Epithelial cell of proximal tubule (primary cell): Measurements from ENCODE around the gene LMOD1. TPM values are rescaled to one million over a fixed set of nuclear protein-coding genes. Genes with fewer than 3 reads are reported as not detected.

Experiments
- DNase-seq: peaks from one replicate; pipeline ENCODE4 v3.0.0-alpha.2; 2011; ENCODE audit warnings: low read depth
- H3K4me3 ChIP-seq: 2 replicates; pipeline ENCODE4 v1.5.1; 2011; ENCODE audit warnings: low read depth, mild to moderate bottlenecking, low read length
- CTCF ChIP-seq: conservative IDR thresholded peaks from 2 replicates; pipeline ENCODE4 v1.5.1; 2012; ENCODE audit warnings: low read depth, mild to moderate bottlenecking, low read length
- total RNA-seq: library from RNA; depleted of rRNA; stranded (reverse); fragments of >200 nt; gene quantifications from 2 replicates; pipeline ENCODE4 v1.2.3, GENCODE V29; 2015

The LMOD1 gene
- total RNA-seq, 1 donor from 2014 or later = not detected

- DNase-seq = no peak
- no peak overlapping the region for H3K4me3 ChIP-seq
- no peak for TF ChIP-seq CTCF
These were observed 6.8 kb downstream of the LMOD1 start for GRCh38 chr1:201939574-201939973.

GRCh38 chr1:201939148-201939547, 7.2 kb downstream of the LMOD1 start:
- no peak overlapping the region for H3K4me3 ChIP-seq
- no peak for DNase-seq
- no peak for TF ChIP-seq CTCF

- H3K4me3 ChIP-seq = no peak overlapping the region
- DNase-seq = no peak
- no peak for TF ChIP-seq CTCF
These were observed 7.8 kb downstream of the LMOD1 start for GRCh38 chr1:201938440-201939035.

- no peak overlapping the region for H3K4me3 ChIP-seq
- TF ChIP-seq CTCF = no peak
- no peak for DNase-seq
These were observed 8.6 kb downstream of the LMOD1 start for GRCh38 chr1:201937624-201938213.

- TF ChIP-seq CTCF = no peak
- DNase-seq = no peak
- no peak overlapping the region for H3K4me3 ChIP-seq
These were observed 12.4 kb downstream of the LMOD1 start for GRCh38 chr1:201933840-201934430.

- H3K4me3 ChIP-seq = no peak overlapping the region
- no peak for DNase-seq
- TF ChIP-seq CTCF = no peak
These were observed 15.5 kb downstream of the LMOD1 start for GRCh38 chr1:201930803-201931202.

- TF ChIP-seq CTCF = no peak
- no peak overlapping the region for H3K4me3 ChIP-seq
- no peak for DNase-seq
These were observed 16.2 kb downstream of the LMOD1 start for GRCh38 chr1:201930137-201930536.
